IPS DF 4.7 (cell line): ENCODE results near the gene SLC38A1.
"Not testable (repeated sequence)": the region's sequence is repeated elsewhere in the genome, so short reads cannot be mapped to it uniquely, and the experiment has no call there.

Experiments used
- DNase-seq: peaks from one replicate; pipeline ENCODE4 v3.0.0-alpha.2; 2013; ENCODE audit warnings: low spot score; ENCODE audit errors: extremely low read depth

The SLC38A1 gene

GRCh38 chr12:46208370-46208769 is 60.5 kb downstream of the SLC38A1 start:
- DNase-seq = no peak

DNA sequence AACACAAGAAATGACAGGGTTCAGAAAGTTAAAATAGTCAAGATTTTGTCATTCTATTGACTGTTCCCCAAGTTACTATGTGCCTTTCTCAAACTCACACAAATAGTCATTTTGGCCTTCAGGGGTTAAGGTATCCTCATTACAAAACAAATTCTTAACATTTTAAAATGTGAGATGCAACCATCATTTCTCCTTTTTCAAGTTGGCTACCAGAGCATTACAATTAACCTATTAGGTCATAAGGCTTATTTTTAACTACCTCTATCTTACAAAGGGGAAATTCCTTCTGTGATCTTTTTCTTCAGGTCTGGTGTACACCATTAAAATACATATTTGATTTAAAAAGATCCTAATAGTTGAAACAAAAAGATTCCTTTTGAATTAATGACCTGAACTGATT is 61.2 kb downstream of the SLC38A1 start:
- DNase-seq = no peak

DNA sequence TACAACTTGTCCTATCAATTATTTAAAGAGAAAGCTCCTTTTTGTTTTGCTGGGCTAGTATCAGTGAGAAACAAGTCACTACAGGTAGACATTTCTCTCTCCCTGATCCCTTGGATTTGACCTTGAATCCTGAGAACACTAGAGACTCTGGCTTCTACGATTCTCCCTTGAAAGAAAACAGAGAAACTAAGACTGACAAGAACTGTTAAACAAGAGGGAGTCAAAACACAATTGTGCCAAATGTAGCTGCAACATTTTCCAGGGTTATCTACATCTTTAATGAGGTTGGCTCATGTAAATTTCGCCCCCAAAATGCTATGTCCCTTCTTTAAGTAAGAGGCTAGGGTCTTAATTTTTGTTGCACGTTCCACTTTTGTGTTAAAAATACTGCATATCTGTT is 62.4 kb downstream of the SLC38A1 start:
- DNase-seq = no peak

GRCh38 chr12:46205294-46205693 is 63.5 kb downstream of the SLC38A1 start:
- DNase-seq = no peak

DNA sequence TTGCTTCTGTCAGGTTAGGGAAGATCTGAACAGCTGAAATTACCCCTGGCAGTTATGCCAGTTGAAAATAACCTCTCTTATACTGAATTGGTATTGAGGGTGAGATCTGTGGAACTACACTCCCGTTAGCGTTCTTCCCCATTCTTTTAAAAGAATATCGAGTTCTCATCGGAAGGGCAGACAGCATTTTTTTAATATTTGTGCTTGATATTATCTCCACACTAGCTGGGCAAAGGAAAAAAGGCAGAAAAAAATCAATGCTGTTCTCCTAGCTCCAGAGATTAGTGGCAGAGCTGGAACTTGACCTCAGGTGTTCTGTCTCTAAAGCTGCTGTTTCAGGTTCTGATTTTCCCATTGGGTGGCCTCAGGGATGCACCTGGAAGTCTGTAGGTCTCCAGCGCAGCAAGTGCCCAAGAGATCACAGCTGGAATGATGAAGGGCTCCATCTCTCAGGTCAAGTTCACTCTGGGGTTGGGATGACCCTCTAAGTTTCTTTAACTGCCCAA is 67.5 kb downstream of the SLC38A1 start:
- no peak for DNase-seq

DNA sequence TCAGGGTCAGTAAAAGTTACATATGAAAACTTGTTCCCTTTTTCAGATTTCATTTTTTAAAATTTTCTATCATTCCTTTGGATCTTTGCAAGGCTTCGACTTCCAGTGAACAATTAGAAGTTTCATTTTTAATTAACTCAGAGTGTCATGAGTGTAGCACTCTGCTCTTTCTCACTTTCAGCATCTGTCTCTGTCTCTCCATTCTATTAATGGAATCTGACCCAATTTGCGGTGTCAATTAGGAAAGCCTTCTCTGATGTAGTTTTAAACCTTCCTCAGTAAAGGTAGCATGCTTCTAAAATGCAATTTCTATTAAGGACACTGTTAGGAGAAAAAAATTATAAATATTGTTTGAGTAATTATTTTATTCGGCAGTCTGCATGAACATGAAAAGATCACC is 68.3 kb downstream of the SLC38A1 start:
- no peak for DNase-seq

- no peak for DNase-seq
These were observed 69.9 kb downstream of the SLC38A1 start for GRCh38 chr12:46198913-46199312.

GRCh38 chr12:46197883-46198282 is 71.0 kb downstream of the SLC38A1 start:
- DNase-seq = no peak

- not testable (repeated sequence) for DNase-seq
These were observed 78.3 kb downstream of the SLC38A1 start for GRCh38 chr12:46190533-46190932.

DNA sequence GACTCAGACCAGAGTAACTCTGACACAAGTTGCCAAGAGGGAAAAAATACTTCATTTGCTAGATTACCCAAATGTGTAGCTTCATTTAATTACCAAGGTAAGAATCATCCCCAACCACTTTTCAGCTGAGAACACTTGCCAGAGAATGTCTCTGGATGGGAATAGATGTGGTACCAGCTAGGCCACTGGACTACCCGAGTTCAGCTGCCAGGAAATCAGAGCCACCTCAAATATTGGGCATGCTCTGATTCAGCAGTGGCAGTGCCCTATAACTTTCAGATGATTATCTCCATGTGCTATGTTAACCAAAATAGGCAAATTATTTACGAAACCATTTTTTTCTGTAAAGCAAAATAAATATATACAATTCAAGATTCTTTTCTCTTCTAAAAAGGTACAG is 80.7 kb downstream of the SLC38A1 start:
- no peak for DNase-seq

- DNase-seq = no peak
These were observed 81.8 kb downstream of the SLC38A1 start for GRCh38 chr12:46187023-46187422.

GRCh38 chr12:46186088-46186487 is 82.8 kb downstream of the SLC38A1 start:
- no peak for DNase-seq

- no peak for DNase-seq
These were observed 83.2 kb downstream of the SLC38A1 start for GRCh38 chr12:46185686-46186085.

DNA sequence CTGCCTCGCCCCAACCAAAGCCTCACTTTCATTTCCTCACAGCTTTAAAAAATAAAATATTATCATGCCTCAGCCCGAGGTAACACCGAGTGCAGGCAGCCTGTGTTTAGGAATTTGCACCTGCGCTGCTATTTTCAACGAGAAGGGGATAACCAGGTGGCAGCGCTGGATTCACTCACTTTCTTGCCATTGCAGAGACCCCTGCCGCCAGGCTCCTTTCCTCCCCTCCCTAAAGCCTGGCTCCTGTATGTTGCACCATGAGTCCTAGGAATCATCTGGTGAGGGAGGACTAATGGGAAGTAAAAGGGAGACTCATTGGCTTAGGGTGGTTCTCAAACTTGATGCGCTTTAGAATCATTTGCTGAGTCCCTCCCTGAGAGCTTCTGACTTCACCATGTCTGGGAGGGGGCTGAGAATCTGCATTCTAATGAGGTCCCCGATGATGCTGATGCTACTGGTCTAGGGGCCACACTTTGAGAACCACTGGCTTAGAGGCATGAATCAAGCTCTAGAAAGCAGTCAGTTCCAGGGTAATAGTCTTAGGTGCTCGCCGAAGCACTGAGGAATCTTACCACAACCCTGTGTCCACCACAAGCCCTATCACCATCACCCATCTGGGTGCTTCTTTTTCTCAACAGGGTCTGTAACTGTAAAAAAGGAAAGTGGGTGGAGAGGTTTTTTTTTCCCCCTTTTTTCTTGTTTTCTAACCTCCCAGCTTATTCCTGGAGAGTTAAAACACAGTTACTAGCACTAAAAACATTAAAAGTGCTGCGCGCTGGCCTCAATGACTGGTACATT is 83.8 kb downstream of the SLC38A1 start:
- DNase-seq = no peak

- DNase-seq = no peak
These were observed 85.7 kb downstream of the SLC38A1 start for GRCh38 chr12:46183112-46183511.

DNA sequence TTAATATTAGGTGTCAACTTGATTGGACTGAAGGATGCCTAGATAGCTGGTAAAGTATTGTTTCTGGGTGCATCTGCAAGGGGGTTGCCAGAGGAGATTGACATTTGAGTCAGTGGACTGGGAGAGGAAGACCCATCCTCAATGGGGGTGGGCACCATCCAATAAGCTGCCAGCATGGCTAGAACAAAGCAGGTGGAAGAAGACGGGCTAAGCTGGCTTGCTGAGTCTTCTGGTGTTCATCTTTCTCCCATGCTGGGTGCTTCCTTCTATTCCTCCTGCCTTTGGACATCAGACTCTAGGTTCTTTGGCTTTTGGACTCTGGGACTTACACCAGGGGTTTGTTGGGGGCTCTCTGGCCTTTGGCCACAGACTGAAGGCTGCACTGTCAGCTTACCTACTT is 87.4 kb downstream of the SLC38A1 start:
- no peak for DNase-seq

DNA sequence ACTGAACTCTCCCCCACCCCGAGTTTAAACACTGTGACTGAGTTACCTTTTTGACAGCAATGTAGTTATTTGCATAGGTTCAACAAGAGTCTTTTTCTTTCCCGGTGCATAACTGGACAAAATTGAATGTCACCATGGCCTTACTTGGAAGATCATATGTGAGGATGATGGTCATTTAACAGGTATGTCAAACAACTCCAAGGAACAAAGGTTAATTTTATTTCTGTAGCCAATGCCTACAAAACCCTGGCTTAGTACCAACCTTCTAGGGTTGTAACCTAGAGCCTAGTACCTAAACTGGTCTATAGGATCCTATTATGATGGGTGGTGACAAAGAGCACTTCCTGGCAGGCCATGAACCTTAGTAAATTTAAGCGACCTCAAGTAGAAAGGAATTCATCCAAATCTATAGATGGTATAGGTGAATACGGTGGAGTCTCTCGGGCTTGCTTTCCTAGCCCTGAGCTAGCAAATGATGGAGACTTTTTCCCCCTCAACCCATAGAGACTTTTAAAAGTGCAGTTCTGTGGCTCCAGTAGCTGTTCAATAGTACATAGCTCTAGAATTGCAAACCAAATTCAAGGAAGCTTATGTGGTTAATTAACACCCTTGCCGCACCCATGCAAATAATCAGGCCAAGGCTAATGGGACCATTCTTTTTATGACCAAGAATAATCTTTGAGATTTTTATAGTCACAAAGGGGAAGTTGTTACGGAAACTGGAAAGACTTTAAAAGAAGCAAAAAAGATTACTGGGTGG is 89.0 kb downstream of the SLC38A1 start:
- DNase-seq = no peak

- DNase-seq = no peak
These were observed 90.8 kb downstream of the SLC38A1 start for GRCh38 chr12:46177837-46178608.

DNA sequence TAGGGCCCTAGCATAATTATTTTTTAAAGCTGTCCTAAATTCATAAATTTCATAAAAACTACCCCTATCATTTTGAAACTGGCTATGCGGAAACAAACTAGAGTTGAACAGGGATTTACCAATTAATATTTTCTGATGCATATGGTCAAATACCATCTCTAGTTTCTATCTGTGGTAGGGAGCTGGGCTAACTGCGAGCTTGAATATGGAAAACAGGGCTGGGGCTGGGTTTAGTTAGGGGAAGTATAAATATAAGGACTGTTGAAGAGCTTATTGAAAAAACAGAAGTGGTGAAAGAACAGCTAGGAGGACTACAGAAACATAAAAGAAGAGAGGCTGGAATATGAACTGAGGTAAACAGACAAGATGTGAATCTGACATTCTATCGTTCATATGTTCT is 91.8 kb downstream of the SLC38A1 start:
- no peak for DNase-seq

DNA sequence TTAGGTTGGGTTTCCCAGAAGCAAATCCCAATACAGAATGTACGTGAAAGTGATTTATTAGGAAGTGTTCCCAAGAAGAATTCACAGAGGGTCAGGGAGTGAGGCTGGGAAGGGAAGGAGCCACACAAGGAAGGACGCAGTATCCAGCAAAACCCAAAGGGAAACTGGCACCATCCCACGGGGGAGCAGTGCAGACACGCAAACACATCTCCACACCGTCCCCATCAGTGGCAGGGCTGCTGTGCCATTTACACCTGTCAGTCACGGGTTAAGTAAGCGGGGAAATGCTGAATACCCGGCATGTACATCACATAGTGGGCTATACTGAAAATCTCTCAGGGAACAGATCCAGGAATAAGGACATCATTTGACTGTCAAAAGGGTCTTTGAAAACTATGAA is 93.9 kb downstream of the SLC38A1 start:
- no peak for DNase-seq

DNA sequence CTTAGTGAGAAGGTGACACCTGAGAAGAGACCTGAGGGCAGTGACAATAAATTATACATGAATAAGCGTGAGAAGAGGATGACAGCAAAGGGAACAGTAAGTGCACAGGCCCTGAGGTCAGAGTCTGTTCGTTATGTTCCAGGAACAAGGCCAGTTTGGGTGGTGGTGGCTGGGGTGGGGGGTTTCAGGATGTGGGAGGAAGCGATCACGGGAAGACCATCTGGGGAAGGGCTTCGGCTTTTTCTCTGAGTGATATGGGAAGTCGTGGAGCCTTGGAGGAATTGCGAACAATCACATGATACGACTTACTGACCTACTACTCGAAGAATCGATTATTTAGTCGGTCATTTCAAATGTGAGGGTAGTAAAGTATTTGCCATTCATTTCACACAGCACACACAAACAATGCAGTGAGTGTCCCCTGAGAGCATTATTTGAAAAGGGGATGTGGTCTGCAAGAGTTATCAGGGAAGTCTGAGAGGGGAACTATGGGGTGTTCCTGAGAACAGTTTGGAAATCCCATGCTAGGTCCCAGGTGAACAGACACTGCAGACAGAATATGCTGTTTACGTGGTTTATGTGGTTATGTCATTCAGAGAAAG is 94.7 kb downstream of the SLC38A1 start:
- DNase-seq = no peak
